Gastroesophageal sphincter (tissue), 4 donors: ENCODE results near the gene TREML4. TPM values are rescaled to one million over a fixed set of nuclear protein-coding genes. Genes with fewer than 3 reads are reported as not detected.
A peak's percentile ranks its signal among the peaks of the same experiment; 100 is the strongest.

ENCODE experiments used
- ATAC-seq: fragments of 150-250 bp; one replicate; pipeline ENCODE4 v1.9.1; 2016; ENCODE audit warnings: mild to moderate bottlenecking, moderate library complexity
- H3K27ac ChIP-seq, 4 donors: fragments of 200-600 bp; sonication (generic) in 3 of 4; 1 replicate in 3 of 4; 2 replicates in 1 of 4; pipeline ENCODE4 v1.5.1; 2016 to 2019
- H3K27me3 ChIP-seq: fragments of 200-600 bp; sonication (generic); one replicate; pipeline ENCODE4 v1.5.1; 2019
- H3K36me3 ChIP-seq, 2 donors: fragments of 200-600 bp; sonication (generic); one replicate each; pipeline ENCODE4 v1.5.1; 2019; ENCODE audit warnings: control low read depth in 1 of 2
- H3K4me1 ChIP-seq, 3 donors: fragments of 200-600 bp; sonication (generic); 1 replicate in 2 of 3; 2 replicates in 1 of 3; pipeline ENCODE4 v1.5.1; 2016 to 2019; ENCODE audit warnings: control low read depth in 2 of 3
- H3K4me3 ChIP-seq, 2 donors: fragments of 200-600 bp; sonication (generic); one replicate each; pipeline ENCODE4 v1.5.1; 2019; ENCODE audit warnings: mild to moderate bottlenecking in 1 of 2, moderate library complexity in 1 of 2
- H3K9me3 ChIP-seq, 3 donors: fragments of 200-600 bp; sonication (generic); one replicate each; pipeline ENCODE4 v1.5.1; 2017 to 2019; ENCODE audit warnings: control low read depth in 2 of 3
- CTCF ChIP-seq, 4 experiments: fragments of 200-600 bp in 2 of 4; fragments of 450-650 bp in 2 of 4; sonication (generic) in 1 of 4; IDR thresholded peaks; one replicate each; pipeline ENCODE4 v1.5.1; 2017 to 2019; ENCODE audit warnings: antibody characterized with exemption in 4 of 4, mild to moderate bottlenecking in 2 of 4, moderate library complexity in 2 of 4
- EP300 ChIP-seq: sonication (generic); formaldehyde crosslinking; IDR thresholded peaks from one replicate; pipeline ENCODE4 v1.6.1; 2017; ENCODE audit warnings: antibody characterized with exemption, mild to moderate bottlenecking
- POLR2A ChIP-seq, 2 donors: fragments of 450-650 bp; IDR thresholded peaks; one replicate each; pipeline ENCODE4 v1.6.1; 2017; ENCODE audit warnings: antibody characterized with exemption in 2 of 2, mild to moderate bottlenecking in 2 of 2, moderate library complexity in 1 of 2
- POLR2AphosphoS5 ChIP-seq: sonication (generic); formaldehyde crosslinking; IDR thresholded peaks from one replicate; pipeline ENCODE4 v1.6.1; 2017; ENCODE audit warnings: antibody characterized with exemption
- WGBS, 2 donors: methylation state at CpG; one replicate each; pipeline ENCODE4 v1.1.5; 2018; ENCODE audit warnings: low coverage in 1 of 2; 5-methylcytosine and 5-hydroxymethylcytosine counted together
- total RNA-seq, 4 donors: library from RNA; depleted of rRNA; stranded (reverse); fragments of >200 nt; gene quantifications; one replicate each; pipeline ENCODE4 v1.1.0, GENCODE V29; 2016

The TREML4 gene
- total RNA-seq, 4 donors from 2014 or later: not detected

DNA sequence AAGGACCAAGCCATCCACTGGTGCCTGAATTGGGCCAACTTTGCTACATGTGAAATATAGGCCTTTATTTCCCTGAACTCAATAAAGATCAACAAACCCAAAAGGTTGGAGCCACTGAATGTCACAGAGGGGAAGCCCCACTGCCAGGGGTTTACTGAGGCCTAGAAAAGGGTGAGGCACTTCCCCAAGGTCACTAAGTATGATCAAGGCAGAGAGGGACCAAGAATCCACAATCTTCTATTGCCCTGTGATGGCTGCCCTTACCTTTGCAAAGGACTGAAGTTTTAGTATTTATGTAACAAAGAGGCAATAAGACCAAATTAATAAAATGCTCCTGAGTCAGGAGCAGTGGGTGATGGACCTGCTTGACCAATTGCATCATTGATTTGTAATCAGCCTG, 40.3 kb downstream of the TREML4 start:
- Histone ChIP-seq H3K4me1 (no peaks in the 10 kb centered on the region), H3K27me3 (peaks cover 14% of the 10 kb centered on the region), H3K36me3 (no peaks in the 10 kb centered on the region), H3K9me3 (peaks cover 0 to 6% (median 0%) of the 10 kb centered on the region in 3 donors), H3K4me3 (no peak overlapping the region), H3K27ac (no peak overlapping the region)
- ATAC-seq: no peak
- no peak for TF ChIP-seq POLR2AphosphoS5
- no peak for TF ChIP-seq EP300
- TF ChIP-seq POLR2A (IDR thresholded peaks at IDR 0.05): no peak
- no peak for TF ChIP-seq CTCF (IDR thresholded peaks at IDR 0.05)

DNA sequence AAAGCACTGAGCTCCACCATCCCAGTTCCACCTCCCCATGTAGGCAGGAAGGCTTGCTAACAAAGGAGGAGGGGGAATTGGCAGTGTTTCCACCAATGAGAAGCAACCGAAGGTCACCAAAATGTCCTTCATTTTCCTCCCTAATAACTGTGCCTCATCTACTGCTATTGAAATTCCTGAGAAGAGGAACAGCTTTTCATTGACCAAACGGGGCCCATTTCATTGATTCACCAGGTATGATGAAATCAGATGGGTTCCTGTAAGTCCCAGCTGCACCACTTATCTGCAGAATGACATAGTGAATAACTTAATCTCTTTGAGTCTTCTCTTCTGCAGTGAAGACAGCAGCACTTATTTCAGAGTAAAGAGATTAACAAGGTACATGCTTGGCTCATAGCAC, 41.0 kb downstream of the TREML4 start:
- Histone ChIP-seq H3K4me3 (no peak overlapping the region), H3K36me3 (no peaks in the 10 kb centered on the region), H3K4me1 (no peaks in the 10 kb centered on the region), H3K27me3 (peaks cover 20% of the 10 kb centered on the region), H3K9me3 (no peaks in the 10 kb centered on the region), H3K27ac (no peak overlapping the region)
- TF ChIP-seq POLR2A (IDR thresholded peaks at IDR 0.05) (no peak), CTCF (IDR thresholded peaks at IDR 0.05) (no peak), POLR2AphosphoS5 (no peak), EP300 (no peak)
- WGBS, 2 donors: 80% methylated on average over 2 of the region's 2 CpGs; no CpG with 5 or more reads in 1 of the 2 donors
- no peak for ATAC-seq

- no peak for TF ChIP-seq POLR2A (IDR thresholded peaks at IDR 0.05)
- no peak for TF ChIP-seq CTCF (IDR thresholded peaks at IDR 0.05)
- TF ChIP-seq EP300: no peak
- no peak for TF ChIP-seq POLR2AphosphoS5
- H3K27me3 ChIP-seq: peaks cover 25% of the 10 kb centered on the region
- no peaks in the 10 kb centered on the region for H3K9me3 ChIP-seq
- no peak overlapping the region for H3K4me3 ChIP-seq
- no peaks in the 10 kb centered on the region for H3K4me1 ChIP-seq
- 92% methylated on average over 4 of the region's 4 CpGs; no CpG with 5 or more reads in 1 of the 2 donors for WGBS, 2 donors
- H3K36me3 ChIP-seq: no peaks in the 10 kb centered on the region
- H3K27ac ChIP-seq: no peak overlapping the region
- no peak for ATAC-seq
Measured at GRCh38 chr6:41269716-41270115, 41.6 kb downstream of the TREML4 start.

GRCh38 chr6:41271901-41272395, 43.8 kb downstream of the TREML4 start:
- peaks cover 36% of the 10 kb centered on the region for H3K27me3 ChIP-seq
- H3K27ac ChIP-seq: no peak overlapping the region
- no peaks in the 10 kb centered on the region for H3K36me3 ChIP-seq
- H3K4me1 ChIP-seq: no peaks in the 10 kb centered on the region
- no peak for TF ChIP-seq POLR2AphosphoS5
- TF ChIP-seq POLR2A (IDR thresholded peaks at IDR 0.05): no peak
- TF ChIP-seq CTCF (IDR thresholded peaks at IDR 0.05): no peak
- no peak for TF ChIP-seq EP300
- H3K4me3 ChIP-seq: no peak overlapping the region
- ATAC-seq: peak; percentile 51
- no peaks in the 10 kb centered on the region for H3K9me3 ChIP-seq
- 44 to 100% methylated on average over 2 to 4 of the region's 7 CpGs for WGBS, 2 donors

- H3K36me3 ChIP-seq: no peaks in the 10 kb centered on the region
- TF ChIP-seq POLR2A (IDR thresholded peaks at IDR 0.05) (no peak), POLR2AphosphoS5 (no peak), EP300 (no peak), CTCF (IDR thresholded peaks at IDR 0.05) (no peak)
- peaks cover 41% of the 10 kb centered on the region for H3K27me3 ChIP-seq
- no peak overlapping the region for H3K4me3 ChIP-seq
- H3K4me1 ChIP-seq: no peaks in the 10 kb centered on the region
- peak; percentile 18 for ATAC-seq
- no peaks in the 10 kb centered on the region for H3K9me3 ChIP-seq
- no peak overlapping the region for H3K27ac ChIP-seq
- 100% methylated on average over 1 of the region's 5 CpGs; no CpG with 5 or more reads in 1 of the 2 donors for WGBS, 2 donors
Measured at GRCh38 chr6:41272591-41273240, 44.6 kb downstream of the TREML4 start.
